ENCODE measurements around the gene ESD. TPM values are rescaled to one million over a fixed set of nuclear protein-coding genes. Genes with fewer than 3 reads are reported as not detected.
A peak's percentile ranks its signal among the peaks of the same experiment; 100 is the strongest.

ESD gene
- total and polyA plus RNA-seq, 2 experiments from 2014 or later, result 61.0 to 123 TPM

DNA sequence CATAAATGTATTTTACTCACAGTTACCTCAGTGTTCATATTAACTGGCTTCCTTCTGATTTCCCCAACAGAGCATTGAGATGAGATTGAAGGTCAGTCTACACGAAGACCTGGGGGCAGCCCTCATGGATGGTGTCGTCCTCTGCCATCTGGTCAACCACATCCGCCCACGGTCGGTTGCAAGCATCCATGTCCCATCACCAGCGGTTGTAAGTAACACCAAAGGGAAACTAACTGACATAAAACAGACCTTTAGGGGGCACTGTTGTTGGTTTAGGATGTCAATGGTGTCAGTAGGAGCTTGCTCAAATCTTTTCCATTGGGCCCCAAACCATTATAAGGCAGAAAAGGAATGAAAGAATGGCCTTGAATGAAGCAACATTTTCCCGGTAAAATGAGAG, 68.2 kb downstream of the ESD start:
- Histone ChIP-seq H3K9me2 (ENCODE audit: insufficient read depth) (no peaks in the 10 kb centered on the region), H3K27me3 (ENCODE audit: insufficient read depth) (no peaks in the 10 kb centered on the region), H3F3A (replicated peaks; ENCODE audit: low read depth) (no peaks in the 10 kb centered on the region), H3K4me3 (no peak overlapping the region), H3K4me1 (ENCODE audit: insufficient read depth) (no peaks in the 10 kb centered on the region), H3K36me3 (ENCODE audit: insufficient read depth) (peaks cover 14% of the 10 kb centered on the region; the same call in 1 of the 2 replicates), H3K27ac (ENCODE audit: low read depth) (no peak overlapping the region), H4K20me1 (replicated peaks; ENCODE audit: insufficient read depth) (no peaks in the 10 kb centered on the region), H2AFZ (no peak overlapping the region), H3K79me2 (replicated peaks; ENCODE audit: insufficient read depth) (no peaks in the 10 kb centered on the region), H3K4me2 (no peak overlapping the region)
- DNase-seq (ENCODE audit: low spot score) (peak; percentile 78), ATAC-seq (peak; percentile 69)
- no peaks in the 10 kb centered on the region for H3K27me3 Mint-ChIP-seq (ENCODE audit: insufficient read depth, low read depth, poor library complexity)
- peaks cover 26% of the 10 kb centered on the region for H3K36me3 Mint-ChIP-seq (ENCODE audit: low read depth)
- no peaks in the 10 kb centered on the region for H3K9me3 Mint-ChIP-seq
- no peak overlapping the region for H3K27ac Mint-ChIP-seq
- no peaks in the 10 kb centered on the region for H3K4me1 Mint-ChIP-seq
- H3K4me3 Mint-ChIP-seq, result no peak overlapping the region
- TF ChIP-seq, protein P1, sequence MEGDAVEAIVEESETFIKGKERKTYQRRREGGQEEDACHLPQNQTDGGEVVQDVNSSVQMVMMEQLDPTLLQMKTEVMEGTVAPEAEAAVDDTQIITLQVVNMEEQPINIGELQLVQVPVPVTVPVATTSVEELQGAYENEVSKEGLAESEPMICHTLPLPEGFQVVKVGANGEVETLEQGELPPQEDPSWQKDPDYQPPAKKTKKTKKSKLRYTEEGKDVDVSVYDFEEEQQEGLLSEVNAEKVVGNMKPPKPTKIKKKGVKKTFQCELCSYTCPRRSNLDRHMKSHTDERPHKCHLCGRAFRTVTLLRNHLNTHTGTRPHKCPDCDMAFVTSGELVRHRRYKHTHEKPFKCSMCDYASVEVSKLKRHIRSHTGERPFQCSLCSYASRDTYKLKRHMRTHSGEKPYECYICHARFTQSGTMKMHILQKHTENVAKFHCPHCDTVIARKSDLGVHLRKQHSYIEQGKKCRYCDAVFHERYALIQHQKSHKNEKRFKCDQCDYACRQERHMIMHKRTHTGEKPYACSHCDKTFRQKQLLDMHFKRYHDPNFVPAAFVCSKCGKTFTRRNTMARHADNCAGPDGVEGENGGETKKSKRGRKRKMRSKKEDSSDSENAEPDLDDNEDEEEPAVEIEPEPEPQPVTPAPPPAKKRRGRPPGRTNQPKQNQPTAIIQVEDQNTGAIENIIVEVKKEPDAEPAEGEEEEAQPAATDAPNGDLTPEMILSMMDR (conservative IDR thresholded peaks at IDR 0.05; ENCODE audit: low read depth in 2 of 2), result peak; percentile 55 to 65
- TF ChIP-seq ZNF331 (CRISPR knock-in tag; IDR thresholded peaks at IDR 0.05; ENCODE audit: low read depth), result no peak

DNA sequence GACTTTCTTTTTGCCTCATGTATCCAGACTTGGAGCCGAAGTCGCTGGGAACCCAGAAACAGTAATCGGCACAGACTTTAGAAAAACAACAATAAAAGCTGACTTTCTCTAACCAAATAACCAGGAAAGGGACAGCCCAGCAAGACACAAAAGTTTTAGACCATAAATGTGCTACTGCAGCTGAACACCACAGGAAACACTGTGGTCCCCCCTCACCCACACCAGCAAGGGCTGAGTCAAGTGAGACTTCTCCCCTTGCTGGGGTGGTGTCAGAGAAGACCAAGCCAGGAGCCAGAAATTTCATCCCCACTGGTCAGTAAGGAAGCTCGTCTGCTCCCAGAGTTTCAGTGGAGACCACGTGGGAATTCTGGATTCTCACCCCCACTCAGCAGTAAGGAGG, 70.6 kb downstream of the ESD start:
- Histone ChIP-seq H3F3A (replicated peaks; ENCODE audit: low read depth) (no peaks in the 10 kb centered on the region), H4K20me1 (replicated peaks; ENCODE audit: insufficient read depth) (no peaks in the 10 kb centered on the region), H3K79me2 (replicated peaks; ENCODE audit: insufficient read depth) (no peaks in the 10 kb centered on the region), H3K27ac (ENCODE audit: low read depth) (no peak overlapping the region), H3K4me1 (ENCODE audit: insufficient read depth) (no peaks in the 10 kb centered on the region), H3K36me3 (ENCODE audit: insufficient read depth) (peaks cover 11% of the 10 kb centered on the region; the same call in 1 of the 2 replicates), H2AFZ (no peak overlapping the region), H3K4me2 (no peak overlapping the region), H3K27me3 (ENCODE audit: insufficient read depth) (no peaks in the 10 kb centered on the region), H3K4me3 (no peak overlapping the region), H3K9me2 (ENCODE audit: insufficient read depth) (no peaks in the 10 kb centered on the region)
- H3K36me3 Mint-ChIP-seq (ENCODE audit: low read depth), result peaks cover 34% of the 10 kb centered on the region
- H3K9me3 Mint-ChIP-seq, result no peaks in the 10 kb centered on the region
- no peak for DNase-seq (ENCODE audit: low spot score)
- no peaks in the 10 kb centered on the region for H3K27me3 Mint-ChIP-seq (ENCODE audit: insufficient read depth, low read depth, poor library complexity)
- H3K27ac Mint-ChIP-seq, result no peak overlapping the region
- no peak for ATAC-seq
- H3K4me1 Mint-ChIP-seq, result no peaks in the 10 kb centered on the region
- no peak overlapping the region for H3K4me3 Mint-ChIP-seq
- TF ChIP-seq STAT1 (IDR thresholded peaks at IDR 0.05; ENCODE audit: unreplicated experiment), result no peak
- no peak for TF ChIP-seq CREB1 (CRISPR knock-in tag; IDR thresholded peaks at IDR 0.05; ENCODE audit: low read depth)
- no peak for TF ChIP-seq EZH2phosphoT487 (IDR thresholded peaks at IDR 0.05; ENCODE audit: unreplicated experiment)
- TF ChIP-seq, protein P2, sequence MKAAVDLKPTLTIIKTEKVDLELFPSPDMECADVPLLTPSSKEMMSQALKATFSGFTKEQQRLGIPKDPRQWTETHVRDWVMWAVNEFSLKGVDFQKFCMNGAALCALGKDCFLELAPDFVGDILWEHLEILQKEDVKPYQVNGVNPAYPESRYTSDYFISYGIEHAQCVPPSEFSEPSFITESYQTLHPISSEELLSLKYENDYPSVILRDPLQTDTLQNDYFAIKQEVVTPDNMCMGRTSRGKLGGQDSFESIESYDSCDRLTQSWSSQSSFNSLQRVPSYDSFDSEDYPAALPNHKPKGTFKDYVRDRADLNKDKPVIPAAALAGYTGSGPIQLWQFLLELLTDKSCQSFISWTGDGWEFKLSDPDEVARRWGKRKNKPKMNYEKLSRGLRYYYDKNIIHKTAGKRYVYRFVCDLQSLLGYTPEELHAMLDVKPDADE (IDR thresholded peaks at IDR 0.05), result no peak
- TF ChIP-seq ZNF114 (CRISPR knock-in tag; IDR thresholded peaks at IDR 0.05), result no peak
- TF ChIP-seq POLR2AphosphoS5 (IDR thresholded peaks at IDR 0.05; ENCODE audit: low read depth), result no peak
- no peak for TF ChIP-seq EZH2 (IDR thresholded peaks at IDR 0.05; ENCODE audit: low read depth, unreplicated experiment)
- TF ChIP-seq REST (IDR thresholded peaks at IDR 0.05; ENCODE audit: unreplicated experiment), result no peak
- TF ChIP-seq NANOG (IDR thresholded peaks at IDR 0.05; ENCODE audit: borderline replicate concordance), result no peak
- no peak for TF ChIP-seq ZNF331 (CRISPR knock-in tag; IDR thresholded peaks at IDR 0.05; ENCODE audit: low read depth)
- TF ChIP-seq, protein P1 (conservative IDR thresholded peaks at IDR 0.05; ENCODE audit: low read depth in 2 of 2), result no peak
- TF ChIP-seq JUNB (IDR thresholded peaks at IDR 0.05; ENCODE audit: unreplicated experiment), result no peak
